ENCODE results near the gene BANF2.
"Not testable (repeated sequence)": the region's sequence is repeated elsewhere in the genome, so short reads cannot be mapped to it uniquely, and the experiment has no call there.

GRCh38 chr20:17659344-17659743, 40.4 kb upstream of the BANF2 start:
- TF ChIP-seq, protein P1, sequence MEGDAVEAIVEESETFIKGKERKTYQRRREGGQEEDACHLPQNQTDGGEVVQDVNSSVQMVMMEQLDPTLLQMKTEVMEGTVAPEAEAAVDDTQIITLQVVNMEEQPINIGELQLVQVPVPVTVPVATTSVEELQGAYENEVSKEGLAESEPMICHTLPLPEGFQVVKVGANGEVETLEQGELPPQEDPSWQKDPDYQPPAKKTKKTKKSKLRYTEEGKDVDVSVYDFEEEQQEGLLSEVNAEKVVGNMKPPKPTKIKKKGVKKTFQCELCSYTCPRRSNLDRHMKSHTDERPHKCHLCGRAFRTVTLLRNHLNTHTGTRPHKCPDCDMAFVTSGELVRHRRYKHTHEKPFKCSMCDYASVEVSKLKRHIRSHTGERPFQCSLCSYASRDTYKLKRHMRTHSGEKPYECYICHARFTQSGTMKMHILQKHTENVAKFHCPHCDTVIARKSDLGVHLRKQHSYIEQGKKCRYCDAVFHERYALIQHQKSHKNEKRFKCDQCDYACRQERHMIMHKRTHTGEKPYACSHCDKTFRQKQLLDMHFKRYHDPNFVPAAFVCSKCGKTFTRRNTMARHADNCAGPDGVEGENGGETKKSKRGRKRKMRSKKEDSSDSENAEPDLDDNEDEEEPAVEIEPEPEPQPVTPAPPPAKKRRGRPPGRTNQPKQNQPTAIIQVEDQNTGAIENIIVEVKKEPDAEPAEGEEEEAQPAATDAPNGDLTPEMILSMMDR (IDR thresholded peaks at IDR 0.05), result not testable (repeated sequence)
- not testable (repeated sequence) for TF ChIP-seq POLR2A (IDR thresholded peaks at IDR 0.05)

All from suprapubic skin (tissue), 3 donors.